GM18909 (cell line): Measurements from ENCODE around the gene PRRT1.

ENCODE experiments used
- ATAC-seq: cut with Tn5 transposase; IDR thresholded peaks from one replicate; pipeline ENCODE4 v1.9.1; 2021; ENCODE audit warnings: mild to moderate bottlenecking; ENCODE audit not compliant: unreplicated experiment, poor library complexity

Gene PRRT1

GRCh38 chr6:32127717-32128592 is 23.8 kb downstream of the PRRT1 start, which contains the start of gene ATF6B:
ATF6B (minus strand) TSS chr6:32128246; CDS start chr6:32128207, 39 bp downstream.
- ATAC-seq, result peak; percentile 87

DNA sequence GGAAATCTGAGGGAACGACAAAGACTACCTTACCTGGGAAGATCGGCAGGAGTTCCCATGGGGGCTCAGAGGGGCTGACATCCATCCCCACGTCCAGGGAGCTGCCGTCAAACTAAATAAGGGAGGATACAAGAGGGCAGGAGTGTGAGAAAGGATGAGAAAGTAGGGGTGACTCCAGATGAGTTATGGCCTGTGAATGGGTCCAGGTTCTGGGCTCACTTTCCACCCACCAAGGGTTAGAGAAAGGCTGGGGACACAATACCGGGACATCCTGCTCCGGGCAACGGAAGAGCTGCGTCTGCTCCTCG is 24.4 kb downstream of the PRRT1 start:
- no peak for ATAC-seq

DNA sequence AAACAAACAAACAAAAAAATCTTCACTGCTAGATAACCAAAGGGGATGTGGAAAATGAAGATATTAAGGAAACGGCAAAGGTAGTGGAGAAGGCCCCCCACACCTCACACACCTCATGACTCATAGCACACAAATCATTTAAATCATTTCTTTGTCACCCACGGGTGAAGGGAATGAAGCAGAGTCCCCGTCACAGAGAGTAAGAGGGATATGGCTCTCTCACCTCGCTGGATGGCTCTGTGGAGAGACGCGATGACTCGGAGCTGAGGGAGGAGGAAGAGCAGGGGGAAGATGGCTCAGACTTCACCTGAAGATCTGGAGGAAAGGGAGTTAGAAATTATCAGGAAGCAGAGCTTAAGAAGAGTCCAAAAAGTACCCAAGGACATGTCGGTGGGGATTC is 24.9 kb downstream of the PRRT1 start:
- no peak for ATAC-seq

GRCh38 chr6:32123681-32124080 is 28.1 kb downstream of the PRRT1 start:
- no peak for ATAC-seq

GRCh38 chr6:32120573-32121059 is 31.1 kb downstream of the PRRT1 start:
- no peak for ATAC-seq

- no peak for ATAC-seq
These were observed 32.7 kb downstream of the PRRT1 start for GRCh38 chr6:32118782-32119628.

GRCh38 chr6:32117461-32117860 is 34.3 kb downstream of the PRRT1 start:
- ATAC-seq, result no peak

- ATAC-seq, result no peak
These were observed 35.1 kb downstream of the PRRT1 start for GRCh38 chr6:32116674-32117073.

GRCh38 chr6:32115623-32116022 is 36.1 kb downstream of the PRRT1 start:
- ATAC-seq, result no peak

DNA sequence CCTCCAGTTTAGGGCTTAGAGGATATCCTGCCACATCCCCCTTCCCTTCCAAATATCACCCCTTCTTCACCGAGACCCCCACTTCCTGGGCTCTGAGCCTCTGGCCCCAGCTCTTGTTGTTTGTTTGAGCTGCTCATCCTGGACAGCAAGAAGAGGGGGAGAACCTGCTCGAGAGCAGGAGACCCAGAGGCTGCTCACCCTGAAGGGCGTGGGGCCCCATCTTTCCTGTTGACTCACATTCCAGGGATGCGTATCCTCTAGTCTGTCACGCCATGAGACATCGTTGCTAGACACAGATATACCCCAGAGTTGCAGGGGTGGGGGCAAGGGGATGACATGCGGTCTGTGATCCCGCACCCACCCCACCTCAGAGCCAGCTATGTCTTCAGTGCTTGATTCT is 36.9 kb downstream of the PRRT1 start:
- no peak for ATAC-seq

DNA sequence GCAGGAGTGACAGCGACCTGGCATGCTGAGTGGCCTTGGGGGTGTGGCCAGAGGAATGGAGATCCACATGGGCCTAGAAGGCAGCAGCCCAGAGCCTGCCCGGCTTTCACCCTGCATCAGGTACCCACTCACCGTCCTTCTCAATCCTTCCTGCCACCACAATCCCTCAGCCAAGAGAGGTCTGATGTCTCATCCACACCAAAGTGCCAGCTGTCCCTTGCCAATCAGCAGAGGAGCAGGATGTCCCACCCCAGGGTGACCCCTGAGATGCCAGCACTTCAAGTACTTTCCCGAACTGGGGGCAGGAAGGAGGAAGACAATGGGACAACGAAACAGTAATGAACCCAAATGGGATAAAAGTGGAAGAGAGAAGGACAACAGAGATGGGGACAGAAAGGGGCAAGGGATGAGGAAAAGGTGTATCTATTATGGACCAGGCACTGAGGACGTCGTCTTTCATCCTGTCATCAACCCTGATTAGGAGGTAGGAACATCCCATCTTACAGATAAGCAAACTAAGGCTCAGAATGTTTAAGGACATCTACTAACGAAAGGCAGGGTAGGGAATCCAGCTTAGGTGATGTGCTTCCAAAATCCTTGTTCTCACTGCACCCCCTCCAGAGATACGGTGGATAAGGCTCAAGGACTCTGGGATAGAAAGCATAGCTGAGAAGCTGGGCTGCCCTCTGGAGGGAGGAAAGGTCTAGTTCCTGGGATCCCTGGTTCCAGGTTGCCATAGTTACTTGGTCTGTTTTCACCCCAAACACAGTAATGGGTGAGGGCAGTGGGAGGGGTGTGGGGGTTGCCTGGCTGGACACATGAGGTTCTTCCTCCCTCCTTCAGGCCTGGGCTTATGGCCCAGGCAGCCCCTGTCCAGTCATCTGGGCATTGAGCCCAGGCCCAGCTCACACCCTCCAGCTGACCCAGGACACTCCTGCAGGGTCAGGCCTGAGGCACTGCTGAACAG is 38.1 kb downstream of the PRRT1 start:
- ATAC-seq, result no peak

GRCh38 chr6:32112431-32112980 is 39.2 kb downstream of the PRRT1 start:
- ATAC-seq, result no peak

DNA sequence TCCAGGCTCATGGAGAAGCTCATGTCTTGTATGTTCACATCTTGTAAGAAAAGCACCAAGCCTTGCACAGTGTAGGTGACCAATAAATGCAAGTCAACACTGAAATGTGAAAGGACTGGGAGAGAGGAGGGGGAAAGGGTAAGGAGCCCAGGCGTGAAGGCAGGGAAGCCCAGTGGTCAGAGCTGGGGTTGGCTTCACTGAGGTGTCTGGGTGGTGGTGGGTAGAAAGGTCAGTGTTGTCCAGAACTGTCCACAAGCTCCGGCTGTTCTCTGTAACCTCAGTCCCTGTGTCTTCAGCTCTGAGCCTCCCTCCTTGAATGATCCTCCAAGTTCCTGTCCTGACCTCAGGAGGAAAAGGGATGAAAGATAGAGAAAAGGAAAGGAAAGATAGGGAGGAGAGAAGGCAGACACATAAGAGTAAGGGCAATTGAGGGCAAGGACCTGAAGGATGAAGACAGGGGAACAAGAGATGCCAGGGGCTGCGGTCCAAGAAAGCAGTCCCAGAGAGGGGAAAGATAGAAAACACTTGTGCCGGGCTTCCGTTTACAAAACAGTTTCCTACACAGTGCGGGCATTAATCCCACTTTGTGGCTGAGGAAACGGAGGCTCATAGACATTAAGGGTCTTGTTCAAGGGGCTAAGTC is 40.2 kb downstream of the PRRT1 start:
- ATAC-seq, result no peak

DNA sequence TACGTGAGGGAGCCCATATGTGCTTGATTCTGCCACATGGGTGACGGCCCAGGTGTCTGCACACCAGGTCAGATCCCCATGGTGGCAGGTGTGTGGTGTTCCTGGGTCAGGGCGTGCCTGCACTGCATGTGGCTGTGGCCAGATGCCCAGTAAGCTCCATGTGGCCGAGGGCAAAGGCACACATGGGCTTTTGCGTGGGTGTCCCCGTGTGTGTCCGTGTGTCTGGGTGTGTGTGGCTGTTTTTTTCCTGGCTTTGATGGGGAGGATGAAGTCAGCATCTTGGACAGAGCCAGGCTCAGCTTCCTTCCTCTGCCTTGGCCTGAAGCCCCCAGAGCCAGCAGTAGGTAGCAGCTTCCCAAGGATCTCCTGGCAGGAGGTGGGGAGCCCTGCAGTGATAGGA is 41.1 kb downstream of the PRRT1 start:
- ATAC-seq, result no peak

DNA sequence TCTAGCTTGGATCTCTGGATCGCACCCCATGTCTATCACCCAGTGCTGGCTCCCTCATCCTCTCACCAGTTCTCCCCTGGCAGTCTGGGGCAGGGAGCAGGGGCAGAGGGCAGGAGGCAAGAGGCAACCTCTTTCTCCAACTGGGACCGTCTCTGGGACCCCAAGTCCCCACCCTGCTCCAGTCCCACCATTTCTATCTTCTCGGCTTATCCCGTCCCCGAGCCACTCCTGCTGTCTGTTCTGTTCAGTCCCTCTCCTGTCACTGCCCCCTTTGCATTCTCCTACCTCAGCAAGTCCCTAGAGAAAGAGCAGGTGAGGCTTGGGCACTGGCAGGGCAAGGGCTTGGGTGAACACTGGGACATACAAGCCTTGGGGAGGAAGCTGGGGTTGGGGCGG is 42.0 kb downstream of the PRRT1 start:
- no peak for ATAC-seq

- no peak for ATAC-seq
These were observed 42.5 kb downstream of the PRRT1 start, which contains the start of gene TNXB for GRCh38 chr6:32109114-32109764. TNXB (minus strand) TSS chr6:32109338; CDS start chr6:32098198, 11,140 bp downstream.

DNA sequence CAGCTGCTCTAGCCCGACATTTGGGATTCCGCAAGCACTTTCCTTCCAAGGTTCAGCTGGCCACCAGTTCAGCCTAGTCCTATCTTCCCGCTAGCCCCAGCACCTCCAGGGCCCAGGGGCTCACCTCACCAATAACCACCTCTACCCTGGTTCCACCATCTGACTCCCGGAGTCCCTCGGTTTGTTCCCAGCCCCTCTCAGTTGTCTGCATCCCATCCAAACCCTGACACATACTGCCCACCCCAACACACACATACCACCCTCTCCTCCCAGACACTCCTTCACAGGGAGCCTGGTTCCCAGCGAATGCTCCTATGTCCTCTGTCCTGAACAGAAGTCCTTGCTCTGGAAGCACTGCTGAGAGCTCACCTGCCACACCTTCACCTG is 43.0 kb downstream of the PRRT1 start:
- ATAC-seq, result no peak

GRCh38 chr6:32108094-32108627 is 43.6 kb downstream of the PRRT1 start:
- ATAC-seq, result no peak

DNA sequence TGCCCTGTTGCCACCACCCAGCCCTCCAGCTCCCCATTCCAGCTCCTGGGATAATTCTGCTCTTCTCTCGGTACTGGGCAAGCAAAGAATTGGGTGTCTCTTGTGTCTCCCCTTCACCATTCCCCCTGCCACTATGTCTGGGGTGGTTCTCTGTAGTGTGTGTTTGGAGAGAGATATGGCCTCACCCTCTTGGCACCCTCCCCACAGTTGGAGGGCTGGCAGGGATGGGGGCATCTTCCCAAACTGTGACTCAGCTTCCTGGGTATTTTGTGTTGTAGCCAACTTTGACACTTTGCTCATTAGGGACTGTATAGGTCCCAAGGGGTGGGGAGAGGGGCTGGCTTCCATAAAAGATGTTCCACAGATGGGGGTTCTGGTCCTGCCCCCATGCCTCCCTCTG is 44.3 kb downstream of the PRRT1 start:
- no peak for ATAC-seq
